Mammary epithelial cell (primary cell): ENCODE data around the gene PACSIN2.

Experiments used
- CTCF ChIP-seq, 2 donors: IDR thresholded peaks in 1 of 2; conservative IDR thresholded peaks in 1 of 2; 2 replicates each; pipeline ENCODE4 v1.5.1; 2011 to 2012; ENCODE audit warnings: inconsistent platforms in 2 of 2, low read length in 2 of 2, mild to moderate bottlenecking in 2 of 2, control low read depth in 1 of 2, low read depth in 1 of 2; ENCODE audit not compliant: insufficient read depth in 1 of 2; ENCODE audit errors: extremely low read depth in 1 of 2
- EZH2 ChIP-seq: IDR thresholded peaks from 2 replicates; pipeline ENCODE4 v1.6.1; 2012; ENCODE audit warnings: low read length, inconsistent platforms, borderline replicate concordance

GRCh38 chr22:43038325-43038724, 23.4 kb upstream of the PACSIN2 start:
- TF ChIP-seq CTCF (conservative IDR thresholded peaks at IDR 0.05 in 1 of 2, IDR thresholded peaks at IDR 0.05 in 1 of 2; ENCODE audit: extremely low read depth in 1 of 2, insufficient read depth in 1 of 2, low read depth in 1 of 2, low read length in 2 of 2), result no peak
- no peak for TF ChIP-seq EZH2
